ENCODE measurements around the gene RBFOX2. TPM values are rescaled to one million over a fixed set of nuclear protein-coding genes. Genes with fewer than 3 reads are reported as not detected.
A peak's percentile ranks its signal among the peaks of the same experiment; 100 is the strongest.
"Not testable (repeated sequence)": the region's sequence is repeated elsewhere in the genome, so short reads cannot be mapped to it uniquely, and the experiment has no call there.

The RBFOX2 gene
- total RNA-seq, 1 experiment from 2014 or later: 116 TPM

DNA sequence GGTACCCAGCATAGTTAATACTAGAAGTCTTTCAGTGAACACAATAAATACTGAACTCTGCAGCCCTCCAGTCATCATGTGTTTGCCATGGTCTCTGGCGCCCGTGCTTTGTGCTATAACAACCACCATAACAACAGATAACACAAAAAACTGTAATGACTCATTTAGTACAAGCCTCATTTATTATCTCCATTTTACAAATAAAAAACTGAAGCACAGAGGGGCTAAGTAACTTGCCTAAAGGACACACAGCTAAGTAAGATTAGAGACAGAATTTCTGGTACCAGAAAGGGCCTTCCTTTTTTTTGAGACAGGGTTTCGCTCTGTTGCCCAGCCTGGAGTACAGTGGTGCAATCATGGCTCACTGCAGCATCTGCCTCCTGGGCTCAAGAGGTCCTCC is 19.5 kb downstream of the RBFOX2 start:
- no peak for DNase-seq (ENCODE audit: low read depth)

- DNase-seq (ENCODE audit: low read depth): no peak
Measured at GRCh38 chr22:36008565-36008964, 20.1 kb downstream of the RBFOX2 start.

DNA sequence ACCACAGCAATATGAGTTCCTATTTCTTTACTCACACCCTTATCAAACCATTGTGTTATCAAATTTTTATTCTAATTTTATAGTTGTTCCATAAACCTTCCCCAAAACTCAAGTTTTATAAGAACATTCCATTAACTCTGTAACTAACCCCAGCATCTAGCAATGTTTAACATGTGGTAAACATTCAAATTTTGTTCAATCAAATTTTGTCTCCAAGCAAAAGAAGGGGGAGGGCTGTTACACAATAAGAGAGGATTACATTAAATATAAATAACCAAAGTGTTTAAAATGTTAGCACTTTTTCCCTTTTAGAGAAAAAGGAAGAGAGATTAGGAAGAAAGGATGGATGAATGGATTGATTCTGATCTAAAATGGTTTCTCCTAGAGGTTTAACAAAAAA is 20.5 kb downstream of the RBFOX2 start:
- no peak for DNase-seq (ENCODE audit: low read depth)

- DNase-seq (ENCODE audit: low read depth): no peak
Measured at GRCh38 chr22:36003972-36004674, 24.5 kb downstream of the RBFOX2 start.

DNA sequence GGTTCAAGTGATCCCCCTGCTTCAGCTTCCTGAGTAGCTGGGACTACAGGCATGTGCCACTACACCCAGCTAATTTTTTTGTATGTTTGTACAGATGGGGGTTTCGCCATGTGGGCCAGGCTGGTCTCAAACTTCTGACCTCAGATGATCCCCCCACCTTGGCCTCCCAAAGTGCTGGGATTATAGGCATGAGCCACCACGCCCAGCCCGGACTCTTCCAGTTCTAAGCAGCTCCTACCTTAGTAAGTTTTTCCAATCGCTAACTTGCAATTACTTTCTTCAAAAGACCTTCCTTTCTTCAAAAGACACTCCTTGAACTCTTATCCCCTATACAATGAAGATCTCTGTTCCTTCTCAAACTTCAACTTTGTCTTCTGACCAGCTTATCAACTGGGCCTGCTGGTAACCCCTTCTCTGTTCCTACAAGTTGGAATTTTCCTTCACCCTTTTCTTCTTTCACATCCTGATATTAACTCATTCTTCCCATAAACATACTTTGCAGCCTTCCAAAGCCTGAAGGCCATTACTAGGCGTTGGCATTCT is 25.8 kb downstream of the RBFOX2 start:
- no peak for DNase-seq (ENCODE audit: low read depth)

DNA sequence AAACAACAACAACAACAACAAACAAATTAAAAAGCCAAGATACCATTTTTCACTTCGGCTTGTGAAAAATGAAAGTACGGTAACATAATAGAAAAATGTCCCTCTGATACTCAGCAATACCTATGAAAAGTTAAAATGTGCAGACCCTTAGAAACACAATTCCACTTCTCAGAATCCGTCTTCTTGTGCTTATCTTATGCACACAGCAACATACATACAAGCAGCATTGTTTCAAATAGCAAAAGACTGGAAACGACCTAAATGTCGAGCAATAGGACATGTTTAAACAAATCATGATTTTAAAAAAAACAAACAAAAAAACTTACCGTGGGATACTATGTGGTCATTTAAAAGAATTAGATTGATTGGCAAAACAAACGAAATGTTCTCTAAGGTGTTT is 26.5 kb downstream of the RBFOX2 start:
- no peak for DNase-seq (ENCODE audit: low read depth)

DNA sequence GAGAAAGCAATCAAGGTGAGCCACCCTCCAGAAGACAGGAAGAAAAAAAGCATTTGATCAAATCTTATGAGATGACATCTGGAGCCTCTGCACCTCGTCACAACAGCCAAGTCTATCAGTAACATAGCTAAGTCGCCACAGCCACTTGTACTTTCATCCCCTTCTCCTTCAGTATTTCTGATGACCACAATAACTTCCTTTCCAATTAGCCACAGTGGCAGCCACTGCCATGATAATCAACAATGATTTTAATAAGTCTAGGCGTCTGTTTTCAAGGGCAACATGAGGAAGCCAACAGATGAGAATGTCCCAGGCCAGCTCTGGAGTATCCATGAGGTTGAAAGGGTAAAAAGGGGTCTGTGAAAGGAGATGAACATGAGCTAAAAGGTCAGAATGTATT is 29.9 kb downstream of the RBFOX2 start:
- no peak for DNase-seq (ENCODE audit: low read depth)

DNA sequence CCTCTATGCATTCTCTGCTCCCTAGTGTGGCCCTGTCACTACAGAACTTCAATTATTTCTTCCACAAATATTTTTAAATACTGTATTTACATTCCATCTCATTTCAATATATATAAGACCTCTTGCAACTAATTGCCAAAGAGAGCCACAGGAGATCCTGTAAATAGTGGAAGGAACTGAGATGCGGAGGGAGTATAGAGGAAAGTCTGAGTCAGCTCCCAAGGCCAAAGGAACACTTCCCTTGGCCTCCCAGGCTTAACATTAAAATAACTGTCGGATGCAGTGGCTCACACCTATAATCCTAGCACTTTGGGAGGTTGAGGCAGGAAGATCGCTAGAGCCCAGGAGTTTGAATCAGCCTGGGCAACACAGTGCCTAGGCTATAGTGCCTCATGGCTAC is 31.2 kb downstream of the RBFOX2 start:
- DNase-seq (ENCODE audit: low read depth): no peak

DNA sequence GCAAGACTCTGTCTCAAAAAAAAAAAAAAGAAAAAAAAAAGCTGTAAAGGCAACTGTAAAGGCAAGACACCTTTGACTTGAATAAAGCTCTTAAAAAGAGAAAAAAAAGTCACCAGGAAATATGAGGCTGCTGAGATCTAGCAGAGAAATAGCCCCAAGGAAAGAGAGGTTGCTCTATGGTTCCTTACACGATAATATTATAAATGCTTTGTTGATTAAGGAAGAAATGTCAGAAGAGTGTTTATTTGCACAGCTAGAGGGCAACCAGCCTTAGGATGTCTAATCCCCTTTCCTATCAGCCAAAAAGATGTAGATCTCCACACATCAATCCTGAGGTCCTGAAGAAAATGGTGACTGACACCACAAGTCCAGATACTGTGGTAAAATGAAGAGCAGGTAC is 32.0 kb downstream of the RBFOX2 start:
- DNase-seq (ENCODE audit: low read depth): peak; percentile 15

DNA sequence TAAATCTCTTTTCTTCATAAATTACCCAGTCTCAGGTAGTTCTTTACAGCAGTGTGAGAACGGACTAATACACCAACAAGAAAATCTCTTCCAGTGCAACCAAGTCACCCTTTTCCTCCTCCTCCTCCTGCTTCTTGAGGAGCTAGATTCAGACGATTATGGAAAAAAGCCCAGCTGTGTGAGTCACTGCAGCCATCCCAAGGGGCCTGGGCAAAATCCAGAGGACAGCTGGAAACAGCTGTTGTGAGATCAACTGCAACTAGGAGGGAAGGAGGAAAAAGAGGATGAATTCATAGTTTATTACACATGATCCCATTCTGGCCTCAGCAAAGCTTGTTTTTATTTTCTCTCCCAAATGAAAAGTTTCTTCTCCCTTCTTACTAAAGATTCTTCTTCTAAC is 32.9 kb downstream of the RBFOX2 start:
- DNase-seq (ENCODE audit: low read depth): peak; percentile 98

GRCh38 chr22:35995348-35995747 is 33.3 kb downstream of the RBFOX2 start:
- peak; percentile 92 for DNase-seq (ENCODE audit: low read depth)

- not testable (repeated sequence) for DNase-seq (ENCODE audit: low read depth)
Measured at GRCh38 chr22:35993727-35994126, 34.9 kb downstream of the RBFOX2 start.

DNA sequence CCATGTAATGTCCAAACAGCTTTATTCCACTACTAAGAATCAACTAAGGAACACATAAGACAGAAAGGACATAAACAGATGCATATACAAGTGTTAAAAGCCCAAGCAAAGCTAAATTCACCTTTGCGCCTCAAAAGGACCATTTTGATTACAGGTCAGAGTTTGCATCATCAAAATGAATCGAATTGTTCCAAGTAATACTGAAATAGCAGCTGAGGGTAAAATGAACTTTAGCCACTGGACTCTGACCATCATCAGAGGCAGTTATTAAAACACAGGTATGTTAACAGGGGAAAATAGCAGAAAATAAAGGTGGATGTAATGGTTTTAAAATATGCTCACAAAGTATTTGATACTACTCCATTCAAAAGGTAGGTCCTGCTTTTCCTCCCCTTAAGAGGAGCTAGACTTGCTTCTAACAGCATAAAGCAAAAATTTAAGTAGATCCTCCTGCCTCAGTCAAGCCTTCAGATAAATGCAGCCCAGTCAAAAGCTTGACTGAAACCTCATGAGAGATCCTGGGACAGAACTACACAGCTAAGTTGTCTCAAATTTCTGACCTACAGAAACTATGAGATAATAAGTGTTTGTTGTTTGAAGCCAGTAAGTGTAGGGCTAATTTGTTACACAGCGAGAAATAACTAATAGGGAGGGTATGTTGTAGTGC is 35.4 kb downstream of the RBFOX2 start:
- no peak for DNase-seq (ENCODE audit: low read depth)

- no peak for DNase-seq (ENCODE audit: low read depth)
Measured at GRCh38 chr22:35991168-35991567, 37.5 kb downstream of the RBFOX2 start.

DNA sequence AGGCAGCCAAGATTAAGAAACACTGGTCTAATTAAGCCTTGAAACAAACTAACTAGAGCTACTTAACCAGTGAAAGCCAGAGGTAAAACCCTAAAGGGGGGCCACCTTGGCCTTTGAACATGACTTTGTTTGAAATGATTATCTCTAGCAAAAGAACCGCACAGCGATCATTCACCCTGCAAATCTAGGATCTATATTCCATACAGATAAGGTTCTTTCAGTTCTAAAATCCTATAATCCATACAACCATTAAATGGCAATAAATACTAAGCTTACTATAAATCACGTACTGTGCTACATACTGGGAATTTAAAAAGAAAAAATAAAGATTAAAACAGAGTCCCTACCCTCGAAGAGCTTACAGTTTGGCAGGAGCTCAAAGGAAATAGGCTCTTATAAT is 40.6 kb downstream of the RBFOX2 start:
- no peak for DNase-seq (ENCODE audit: low read depth)

- peak; percentile 61 for DNase-seq (ENCODE audit: low read depth)
Measured at GRCh38 chr22:35987487-35987886, 41.1 kb downstream of the RBFOX2 start.

GRCh38 chr22:35986088-35986487 is 42.5 kb downstream of the RBFOX2 start:
- DNase-seq (ENCODE audit: low read depth): no peak

GRCh38 chr22:35985371-35985770 is 43.3 kb downstream of the RBFOX2 start:
- no peak for DNase-seq (ENCODE audit: low read depth)

DNA sequence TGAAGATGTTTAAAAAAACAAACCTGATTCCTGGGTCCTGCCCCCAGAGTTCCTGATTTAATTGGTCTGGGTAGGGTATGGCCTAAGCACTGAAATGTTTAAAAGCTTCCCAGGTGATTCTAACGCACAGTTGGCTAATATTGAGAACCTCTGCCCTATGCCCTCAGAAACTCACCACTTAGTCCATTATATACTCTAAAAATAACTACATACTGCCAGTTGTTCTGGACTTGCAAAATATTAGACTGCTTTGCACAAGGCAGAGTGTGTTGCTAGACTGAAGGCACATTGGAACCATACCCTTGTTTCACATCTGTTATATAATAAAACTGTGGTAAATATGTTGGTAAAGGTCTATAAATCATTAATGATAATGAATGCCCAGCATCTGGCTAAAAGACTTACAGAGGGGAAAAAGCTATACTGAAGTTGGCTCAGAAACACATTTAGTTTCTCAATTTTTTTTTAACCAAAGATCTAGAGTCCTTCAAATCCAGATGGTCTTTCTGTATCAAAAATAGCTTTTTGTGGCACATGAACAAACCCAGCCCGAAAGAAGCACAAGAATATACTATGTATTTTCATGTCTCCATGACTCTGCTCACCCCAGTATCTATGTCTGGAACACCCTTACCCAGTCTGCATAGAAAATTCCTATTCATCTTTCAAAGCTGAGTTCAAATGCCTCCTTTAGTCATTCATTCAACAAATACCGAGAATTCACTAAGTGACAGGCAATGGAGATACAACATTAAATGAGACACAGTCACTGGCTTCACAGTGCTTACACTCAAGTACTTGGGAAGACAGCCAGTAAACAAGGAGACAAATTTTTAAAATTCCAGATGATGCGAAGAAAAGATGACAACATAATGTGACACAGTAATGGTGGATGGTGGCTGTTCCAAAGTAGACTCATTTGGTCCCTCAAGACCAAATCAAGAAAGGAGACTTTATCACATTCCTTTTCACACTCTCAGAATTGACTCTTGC is 44.1 kb downstream of the RBFOX2 start:
- DNase-seq (ENCODE audit: low read depth): no peak

GRCh38 chr22:35981900-35982299 is 46.7 kb downstream of the RBFOX2 start:
- no peak for DNase-seq (ENCODE audit: low read depth)

DNA sequence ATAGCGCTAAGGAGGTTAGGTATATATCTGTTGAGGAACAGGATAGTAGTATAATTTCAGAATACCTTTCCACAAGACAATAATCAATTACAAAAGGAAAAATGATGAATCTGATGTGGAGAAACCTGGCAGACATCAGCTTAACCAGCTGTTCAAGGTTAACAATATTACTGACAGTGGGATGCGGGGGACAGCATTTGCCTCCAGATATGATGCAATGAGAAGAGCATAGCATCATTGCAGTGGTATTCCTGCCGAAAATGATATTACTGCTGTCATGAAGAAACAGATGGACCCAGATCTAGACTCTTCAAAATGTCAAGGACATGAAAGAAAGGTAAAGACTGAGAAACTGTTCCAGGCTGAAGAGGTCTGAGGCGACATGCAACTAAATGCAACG is 49.7 kb downstream of the RBFOX2 start:
- DNase-seq (ENCODE audit: low read depth): peak; percentile 39

GRCh38 chr22:35978201-35978600 is 50.4 kb downstream of the RBFOX2 start:
- DNase-seq (ENCODE audit: low read depth): no peak

Measured in LHCN-M2 (cell line).